Activated CD8-positive, alpha-beta memory T cell treated with anti-CD3 and anti-CD28 coated beads, Interleukin-2, amount 50 U/mL, for 24 hours (primary cell): ENCODE measurements around the gene TTC28.
"Not testable (repeated sequence)": the region's sequence is repeated elsewhere in the genome, so short reads cannot be mapped to it uniquely, and the experiment has no call there.

Source experiments
- DNase-seq: peaks from one replicate; pipeline ENCODE4 v3.0.0-alpha.2; 2020; ENCODE audit errors: extremely low read depth

The TTC28 gene

DNA sequence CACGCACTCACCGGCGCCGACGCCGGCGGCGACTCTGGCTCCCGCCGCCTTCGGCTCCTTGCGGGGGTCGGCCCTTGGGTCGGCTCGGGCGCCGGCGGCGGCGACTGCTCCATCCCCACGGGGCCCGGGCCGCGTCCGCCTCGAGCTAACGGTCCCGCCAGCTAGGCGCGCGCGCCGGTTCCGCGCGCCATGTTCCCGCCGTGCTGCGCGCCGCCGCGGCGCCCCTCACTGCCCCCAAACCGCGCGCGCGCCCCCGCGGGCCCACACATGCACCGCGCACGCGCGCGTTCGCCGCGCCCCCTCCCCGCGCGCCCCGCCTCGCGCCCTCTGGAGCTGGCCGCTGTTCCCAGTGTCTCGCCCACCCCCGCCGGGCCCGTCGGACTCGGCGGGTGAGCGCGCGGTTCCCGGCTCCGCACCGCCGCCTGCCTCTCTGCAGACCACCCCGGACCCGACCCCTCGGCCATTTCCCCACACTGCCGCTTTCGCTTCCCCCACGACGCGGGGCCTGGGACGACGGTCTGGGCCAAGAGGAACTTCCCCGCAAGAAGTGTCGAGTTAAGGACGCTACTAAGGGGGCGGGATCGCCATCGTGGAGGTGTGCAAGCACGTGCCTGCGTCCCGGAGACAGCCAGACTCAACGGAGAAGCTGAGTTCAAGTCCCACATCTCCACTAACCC is at the start of gene TTC28:
TSS of gene TTC28 (minus strand) at position 230 of the 677 bp plus-strand sequence. CDS start at position 113, 117 bp downstream.
- DNase-seq, result not testable (repeated sequence)

DNA sequence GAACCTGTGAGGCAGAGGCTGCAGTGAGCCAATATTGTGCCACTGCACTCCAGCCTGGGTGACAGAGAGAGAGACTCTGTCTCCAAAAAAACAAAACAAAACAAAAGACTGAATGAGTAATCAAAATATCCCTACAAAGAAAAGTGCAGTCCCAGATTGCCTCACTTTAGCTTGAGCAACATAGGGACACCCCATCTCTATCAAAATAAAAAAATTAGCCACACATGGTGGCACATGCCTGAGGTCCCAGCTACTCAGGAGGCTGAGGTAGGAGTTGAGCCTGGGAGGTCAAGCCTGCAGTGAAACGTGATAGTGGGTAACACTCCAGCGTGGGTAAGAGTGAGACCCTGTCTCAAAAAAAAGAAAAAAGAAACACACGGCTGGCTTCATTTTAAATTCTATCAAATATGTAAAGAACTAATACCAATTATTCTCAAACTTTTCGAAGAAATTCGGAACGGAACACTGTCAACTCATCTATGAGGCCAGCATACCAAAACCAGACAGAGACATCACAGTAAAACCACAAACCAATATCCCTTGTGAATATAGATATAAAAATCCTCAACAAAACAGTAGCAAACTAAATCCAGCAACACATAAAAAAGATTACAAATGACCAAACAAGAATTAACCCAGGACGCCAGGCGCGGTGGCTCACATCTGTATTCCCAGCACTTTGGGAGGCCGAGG is 49.1 kb upstream of the TTC28 start:
- no peak for DNase-seq

DNA sequence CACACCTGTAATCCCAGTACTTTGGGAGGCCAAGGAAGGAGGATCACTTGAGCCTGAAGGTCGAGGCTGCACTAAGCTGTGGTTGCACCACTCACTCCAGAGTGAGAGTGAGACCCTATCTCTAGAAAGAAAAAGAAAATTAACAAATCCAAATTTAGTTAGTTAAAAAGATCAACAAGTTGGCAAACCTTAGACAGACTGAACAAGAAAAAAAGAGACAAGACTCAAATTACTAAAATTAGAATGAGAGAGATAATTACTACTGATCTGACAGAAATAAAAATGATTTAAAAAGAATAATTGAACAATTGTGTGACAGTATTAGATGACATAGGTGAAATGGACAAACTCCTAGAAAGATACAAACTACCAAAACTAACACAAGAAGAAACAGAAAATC is 48.4 kb upstream of the TTC28 start:
- no peak for DNase-seq

DNA sequence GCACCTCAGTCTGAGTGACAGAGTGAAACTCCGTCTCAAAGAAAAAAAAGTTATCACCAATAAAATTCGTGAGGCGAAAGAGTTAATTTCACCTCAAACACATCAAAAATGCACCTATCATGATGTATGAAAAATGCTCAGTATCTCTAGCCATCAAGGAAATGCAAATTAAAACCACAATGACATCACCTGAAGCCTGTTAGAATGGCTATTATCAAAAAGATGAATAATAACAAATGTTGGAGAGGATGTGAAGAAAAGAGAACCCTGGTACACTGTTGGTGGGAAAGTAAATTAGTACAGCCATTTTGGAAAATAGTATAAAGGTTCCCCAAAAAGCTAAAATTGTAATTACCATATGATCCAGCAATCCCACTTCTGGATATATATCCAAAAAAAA is 38.4 kb upstream of the TTC28 start:
- DNase-seq, result no peak

- DNase-seq, result no peak
Observed at GRCh38 chr22:28716686-28717085, 37.0 kb upstream of the TTC28 start.

DNA sequence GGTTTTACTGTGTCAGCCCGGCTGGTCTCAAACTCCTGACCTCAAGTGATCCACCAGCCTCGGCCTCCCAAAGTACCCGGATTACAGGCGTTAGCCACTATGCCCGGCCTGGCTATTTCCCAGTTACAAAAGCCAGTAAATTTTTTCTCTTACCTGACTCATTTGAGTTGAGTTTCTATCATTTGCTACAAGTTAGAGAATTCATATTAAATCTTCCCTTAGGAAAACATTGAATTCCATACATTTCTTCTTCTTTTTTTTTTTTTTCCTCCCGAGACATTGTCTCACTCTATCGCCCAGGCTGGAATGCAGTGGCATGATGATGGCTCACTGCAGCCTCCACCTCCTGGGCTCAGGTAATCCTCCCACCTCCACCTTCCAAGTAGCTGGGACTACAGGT is 36.0 kb upstream of the TTC28 start:
- no peak for DNase-seq

GRCh38 chr22:28714043-28714628 is 34.5 kb upstream of the TTC28 start:
- DNase-seq, result no peak

DNA sequence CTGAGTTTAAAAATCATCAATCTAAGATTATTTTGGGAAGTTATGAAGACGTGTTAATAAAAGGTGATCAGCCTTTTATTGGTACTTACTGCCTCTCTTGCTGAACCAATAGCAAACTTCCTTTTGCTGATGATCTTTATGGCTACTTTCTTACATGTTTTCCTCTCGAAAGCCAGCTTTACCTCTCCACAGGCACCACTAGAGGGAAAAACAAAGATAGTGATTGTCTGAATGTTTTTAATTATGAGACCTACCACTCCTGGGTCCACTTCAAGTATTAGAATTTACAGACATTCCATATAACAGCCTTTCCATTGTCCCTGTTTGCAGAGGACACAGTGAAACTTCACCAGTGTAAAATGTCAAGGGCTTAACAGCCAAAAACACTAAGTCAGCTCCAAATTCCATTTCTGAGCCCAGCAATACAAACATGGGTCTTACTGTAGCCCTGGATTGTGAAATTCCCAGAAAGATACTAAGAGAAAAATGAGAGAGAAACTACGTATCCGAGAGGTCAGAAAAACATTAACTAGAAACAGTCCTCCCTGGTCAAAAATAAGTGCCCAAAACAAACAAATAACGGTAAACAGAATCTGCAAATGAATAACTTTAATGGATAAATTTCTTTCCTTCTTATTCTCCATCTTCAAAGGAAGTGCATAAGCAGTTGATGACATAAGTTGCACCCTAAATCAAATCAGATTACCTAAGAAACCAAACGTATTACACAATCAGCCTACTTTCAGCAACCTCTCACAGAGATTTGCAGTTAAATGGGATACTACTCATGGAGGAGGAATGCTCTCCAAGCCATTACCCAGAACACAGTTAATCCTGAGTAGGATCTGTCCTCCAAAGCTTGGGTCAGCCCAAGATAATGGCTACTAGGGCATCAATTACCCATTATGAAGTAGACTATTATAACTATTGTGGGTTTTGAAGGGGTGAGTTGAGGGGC is 32.5 kb upstream of the TTC28 start:
- no peak for DNase-seq

GRCh38 chr22:28711341-28711740 is 31.7 kb upstream of the TTC28 start:
- DNase-seq, result no peak

GRCh38 chr22:28710576-28711191 is 31.0 kb upstream of the TTC28 start:
- no peak for DNase-seq

- no peak for DNase-seq
Observed at GRCh38 chr22:28710107-28710506, 30.5 kb upstream of the TTC28 start.

DNA sequence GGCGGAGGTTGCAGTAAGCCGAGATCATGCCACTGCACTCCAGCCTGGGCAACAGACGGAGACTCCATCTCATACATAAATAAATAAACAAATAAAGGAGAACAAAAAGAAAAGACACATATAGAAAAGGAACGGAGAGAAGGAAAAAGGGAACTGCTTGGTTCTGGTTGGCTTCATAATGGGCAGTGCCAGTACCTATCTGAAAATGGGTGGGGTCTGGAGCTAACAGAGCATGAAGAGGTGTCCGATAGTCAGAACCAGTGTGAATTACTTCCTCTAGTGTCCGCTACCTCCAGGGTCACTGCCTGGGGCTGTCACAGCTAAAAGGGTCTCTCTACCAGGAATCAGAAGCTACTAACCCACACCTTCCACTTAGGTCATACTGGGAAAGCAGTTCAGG is 27.2 kb upstream of the TTC28 start:
- DNase-seq, result no peak

GRCh38 chr22:28703436-28703835 is 23.8 kb upstream of the TTC28 start:
- DNase-seq, result no peak

GRCh38 chr22:28702891-28703290 is 23.3 kb upstream of the TTC28 start:
- DNase-seq, result no peak

GRCh38 chr22:28693041-28693760 is 13.6 kb upstream of the TTC28 start:
- not testable (repeated sequence) for DNase-seq

GRCh38 chr22:28689796-28690195 is 10.2 kb upstream of the TTC28 start:
- DNase-seq, result not testable (repeated sequence)

DNA sequence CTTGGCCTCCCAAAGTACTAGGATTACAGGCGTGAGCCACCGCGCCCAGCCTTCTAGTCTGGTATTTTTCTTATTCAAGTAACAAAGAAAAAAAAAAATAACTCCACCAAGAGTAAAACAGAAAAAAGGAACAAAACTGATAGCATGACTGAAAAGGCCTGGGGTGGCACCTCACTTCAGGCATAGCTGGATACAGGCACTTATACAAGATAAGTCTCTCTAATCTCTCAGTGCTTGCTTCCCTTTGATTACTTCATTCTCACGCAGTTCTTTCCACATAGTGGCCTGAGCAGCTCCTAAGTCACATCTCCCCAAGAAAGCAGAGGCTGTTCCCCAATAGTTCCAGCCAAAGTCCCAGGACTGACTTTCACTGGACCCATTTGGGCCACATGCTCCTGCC is 3.3 kb upstream of the TTC28 start:
- DNase-seq, result not testable (repeated sequence)

GRCh38 chr22:28680813-28681490 is 1.3 kb upstream of the TTC28 start:
- not testable (repeated sequence) for DNase-seq

DNA sequence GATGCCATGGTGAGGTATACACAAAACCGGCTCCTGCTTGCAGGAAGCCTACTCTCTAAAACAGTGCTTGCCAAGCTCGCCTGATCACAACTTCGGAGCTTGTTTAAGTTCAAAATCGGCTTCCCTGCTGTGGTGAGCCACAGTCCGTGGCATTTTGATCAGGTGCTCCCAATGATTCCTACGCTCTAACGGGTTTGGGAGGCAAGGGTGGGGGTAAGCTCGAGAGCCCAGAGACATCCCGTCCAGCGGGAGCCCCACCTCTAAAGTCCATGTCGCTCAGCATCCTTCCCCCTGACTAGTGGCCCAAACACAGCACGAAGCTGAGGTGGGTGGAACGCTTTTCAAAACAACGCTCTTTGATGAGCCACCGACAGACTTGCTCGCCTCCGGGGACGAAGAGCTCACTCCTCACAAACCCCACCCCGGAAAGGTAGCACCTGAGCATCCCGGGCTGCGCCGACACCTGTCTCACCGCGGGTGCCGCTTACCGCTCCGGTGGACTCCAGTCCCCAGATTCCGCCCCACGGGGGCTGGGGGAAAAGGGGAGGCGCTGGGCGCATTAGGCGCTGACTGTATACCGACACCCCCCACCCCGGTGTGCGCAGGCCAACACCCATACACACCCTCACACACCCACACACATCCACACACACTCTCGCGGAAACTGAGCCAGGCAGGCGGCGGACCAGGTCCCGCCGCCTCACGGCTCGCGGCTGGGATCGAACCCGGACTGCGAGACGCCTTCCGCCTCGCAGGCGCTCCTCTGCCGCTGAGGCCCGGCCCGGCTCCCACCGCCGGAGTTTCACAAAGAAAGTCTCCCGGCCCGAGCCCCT is 646 bp downstream of the TTC28 start:
- not testable (repeated sequence) for DNase-seq
